HG02571 (cell line): ENCODE results near the gene BOD1L1.

ENCODE experiments used
- ATAC-seq: cut with Tn5 transposase; IDR thresholded peaks from one replicate; pipeline ENCODE4 v1.9.1; 2021; ENCODE audit warnings: mild to moderate bottlenecking, moderate library complexity; ENCODE audit not compliant: unreplicated experiment

BOD1L1 gene

GRCh38 chr4:13626492-13627177, 890 bp downstream of the BOD1L1 start:
- ATAC-seq, result no peak

- no peak for ATAC-seq
These were observed 9.2 kb downstream of the BOD1L1 start for GRCh38 chr4:13618212-13618806.

DNA sequence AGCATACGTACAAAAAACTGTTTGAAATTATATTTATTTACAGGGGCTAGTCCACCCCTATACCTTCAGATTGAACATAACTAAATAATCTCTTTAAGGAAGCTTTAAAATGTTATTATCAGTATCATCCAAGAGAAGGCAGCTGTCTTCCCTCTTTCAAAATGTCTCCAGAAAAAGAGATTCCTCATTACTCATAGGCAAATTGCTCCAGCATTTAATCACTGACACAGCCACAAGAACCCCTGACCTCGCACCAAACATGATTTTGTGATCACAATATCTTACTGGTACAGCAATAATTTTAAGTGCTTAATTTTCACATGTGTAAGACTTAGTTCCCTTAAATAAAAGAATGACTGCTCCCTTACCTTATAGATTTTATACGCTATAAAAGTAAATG, 9.7 kb downstream of the BOD1L1 start:
- ATAC-seq, result no peak

- ATAC-seq, result no peak
These were observed 10.9 kb downstream of the BOD1L1 start for GRCh38 chr4:13616597-13616996.

- ATAC-seq, result no peak
These were observed 12.4 kb downstream of the BOD1L1 start for GRCh38 chr4:13615161-13615560.

- no peak for ATAC-seq
These were observed 15.0 kb downstream of the BOD1L1 start for GRCh38 chr4:13612569-13612968.

DNA sequence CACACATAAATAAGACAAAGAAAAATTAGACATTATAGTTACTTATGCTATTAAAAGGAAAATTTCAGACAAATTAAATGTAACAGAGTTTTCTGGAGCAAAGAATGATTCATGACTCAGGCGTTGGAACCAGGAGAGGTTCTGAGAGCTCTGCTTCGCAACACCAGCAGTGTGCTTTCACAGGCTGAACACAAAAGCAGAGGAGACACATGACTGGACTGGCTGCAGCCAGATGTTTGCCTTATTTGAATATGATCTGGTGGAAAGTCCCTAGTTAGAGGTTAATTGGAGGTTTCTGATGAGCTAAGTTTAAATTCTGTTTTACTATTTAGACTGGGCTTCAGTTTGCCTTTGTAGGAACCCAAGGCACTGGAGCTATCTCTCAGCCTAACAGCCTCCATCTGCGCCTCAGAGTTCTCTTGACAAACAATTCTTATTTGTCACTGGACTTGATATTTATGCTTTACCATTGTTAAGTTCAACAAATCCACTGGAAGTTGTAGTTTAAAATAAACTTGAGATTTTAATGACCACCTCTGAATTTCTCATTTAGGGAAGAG, 16.2 kb downstream of the BOD1L1 start:
- peak; percentile 97 for ATAC-seq

DNA sequence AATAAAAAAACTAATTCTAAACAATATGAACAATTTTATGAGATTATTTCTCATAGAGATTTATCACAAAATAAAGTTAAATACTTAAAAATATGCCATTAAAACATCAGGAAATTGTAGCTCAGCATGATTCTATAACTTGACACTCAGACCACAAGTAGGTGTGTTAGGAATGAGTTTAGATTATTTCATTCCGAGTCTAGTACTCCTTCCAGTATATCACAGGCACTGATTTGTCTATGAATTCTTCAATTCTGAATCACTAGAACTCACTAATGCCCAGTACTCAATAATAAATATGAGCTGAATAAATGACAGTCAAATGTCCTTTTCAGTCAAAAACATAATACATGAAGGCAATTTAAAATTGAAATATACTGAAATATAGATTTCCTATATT, 22.2 kb downstream of the BOD1L1 start:
- ATAC-seq, result no peak

GRCh38 chr4:13601848-13602247, 25.7 kb downstream of the BOD1L1 start:
- ATAC-seq, result no peak

GRCh38 chr4:13601048-13601447, 26.5 kb downstream of the BOD1L1 start:
- peak; percentile 70 for ATAC-seq

DNA sequence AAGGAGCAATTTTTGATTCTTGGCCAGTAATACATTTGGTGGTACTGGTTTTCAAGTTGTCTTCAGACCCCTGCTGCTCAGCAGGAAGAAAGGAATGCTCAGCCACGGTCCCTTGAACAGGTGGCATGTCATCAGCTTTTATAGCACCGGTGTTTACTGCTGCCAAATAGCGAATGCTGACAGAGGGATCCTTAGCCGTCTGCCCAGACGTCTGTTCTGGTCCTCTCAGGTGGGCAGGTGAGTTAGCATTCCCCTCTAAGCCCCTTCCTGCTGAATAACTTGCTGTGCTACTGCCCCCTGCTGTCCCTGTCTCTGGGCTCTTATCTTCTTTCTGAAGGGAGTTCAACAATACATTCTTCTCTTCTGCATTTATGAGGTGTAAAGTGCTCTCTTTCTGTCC, 28.4 kb downstream of the BOD1L1 start:
- ATAC-seq, result no peak

DNA sequence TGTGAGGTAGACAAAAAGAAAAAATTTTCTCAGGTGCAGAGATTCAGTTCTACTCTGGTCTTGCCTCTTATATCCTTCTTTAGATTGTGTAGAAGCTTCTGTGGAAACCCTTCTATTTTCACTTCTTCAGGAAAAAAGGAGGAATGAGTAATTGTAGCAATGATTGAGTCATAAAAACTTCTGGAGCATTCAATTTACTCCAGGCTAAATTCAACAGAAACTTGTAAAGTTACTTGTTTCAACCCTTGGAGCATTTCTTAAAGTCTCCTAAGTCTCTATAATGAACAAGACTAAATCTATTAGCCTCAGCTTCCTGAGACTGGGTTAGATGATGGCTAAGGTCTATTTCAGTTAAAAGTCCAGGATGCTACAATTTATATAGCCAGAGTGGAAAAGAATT, 29.9 kb downstream of the BOD1L1 start:
- ATAC-seq, result no peak

DNA sequence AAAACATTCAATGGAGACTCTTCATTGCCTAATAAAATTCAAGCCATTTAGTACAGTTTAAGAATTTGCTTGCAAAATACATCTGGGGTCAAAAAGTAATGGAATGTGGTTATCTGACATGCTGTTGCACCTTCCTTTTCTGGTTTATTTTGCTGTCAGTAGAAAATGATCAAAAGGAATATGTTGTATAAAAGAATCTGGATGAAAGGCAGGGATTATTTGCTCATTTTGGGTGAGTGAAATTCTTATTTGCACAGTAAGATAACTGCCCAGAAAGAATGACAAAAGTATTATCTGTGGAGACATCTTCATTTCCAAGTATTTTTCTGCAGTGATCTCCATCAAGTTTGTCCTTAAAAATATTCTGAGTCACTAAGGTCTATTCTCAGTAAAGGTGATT, 30.4 kb downstream of the BOD1L1 start:
- ATAC-seq, result no peak

- no peak for ATAC-seq
These were observed 35.3 kb downstream of the BOD1L1 start for GRCh38 chr4:13592220-13592619.

GRCh38 chr4:13590766-13591165, 36.8 kb downstream of the BOD1L1 start:
- no peak for ATAC-seq

- no peak for ATAC-seq
These were observed 38.6 kb downstream of the BOD1L1 start for GRCh38 chr4:13588954-13589353.

GRCh38 chr4:13584481-13584880, 43.0 kb downstream of the BOD1L1 start:
- no peak for ATAC-seq

DNA sequence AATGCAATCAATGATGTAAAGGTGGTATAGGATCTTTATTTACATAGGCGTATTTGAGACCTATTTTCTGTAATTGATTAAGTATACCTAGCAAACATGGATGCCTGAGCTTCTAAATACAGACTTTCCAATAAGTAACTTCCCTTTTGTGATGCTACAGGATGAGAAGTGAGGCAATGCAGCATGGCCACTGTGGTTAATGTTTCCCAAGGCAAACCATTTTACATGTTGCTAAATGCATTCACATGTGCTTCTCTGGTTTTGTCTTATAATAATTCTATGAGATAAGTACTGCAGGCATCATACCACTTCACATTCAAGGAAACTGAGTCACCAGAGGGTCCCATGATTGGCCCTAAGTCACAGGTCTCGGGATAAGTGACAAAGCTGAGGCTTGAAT, 47.5 kb downstream of the BOD1L1 start:
- ATAC-seq, result no peak

GRCh38 chr4:13577660-13578059, 49.9 kb downstream of the BOD1L1 start:
- no peak for ATAC-seq

GRCh38 chr4:13570916-13571315, 56.6 kb downstream of the BOD1L1 start:
- no peak for ATAC-seq

DNA sequence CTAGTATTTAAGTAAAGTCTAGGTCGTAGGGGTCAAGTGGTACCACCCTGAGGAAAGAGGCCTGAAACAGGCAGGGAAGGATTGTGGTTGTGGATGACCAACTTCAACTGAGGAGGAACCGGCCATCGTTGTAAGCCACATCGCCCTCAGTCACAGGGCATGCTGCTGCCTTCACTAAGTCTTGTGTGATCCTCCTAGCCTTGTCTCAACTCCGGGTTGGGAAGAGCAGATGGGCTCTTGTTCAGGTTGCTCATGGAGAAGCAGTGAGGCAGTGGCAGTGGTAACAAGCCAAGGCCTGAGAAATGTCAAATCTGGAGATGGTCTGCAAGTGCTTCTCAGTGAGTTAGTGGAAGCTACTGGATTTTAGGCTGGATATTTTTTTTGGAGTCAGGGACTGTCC, 60.4 kb downstream of the BOD1L1 start:
- ATAC-seq, result no peak

DNA sequence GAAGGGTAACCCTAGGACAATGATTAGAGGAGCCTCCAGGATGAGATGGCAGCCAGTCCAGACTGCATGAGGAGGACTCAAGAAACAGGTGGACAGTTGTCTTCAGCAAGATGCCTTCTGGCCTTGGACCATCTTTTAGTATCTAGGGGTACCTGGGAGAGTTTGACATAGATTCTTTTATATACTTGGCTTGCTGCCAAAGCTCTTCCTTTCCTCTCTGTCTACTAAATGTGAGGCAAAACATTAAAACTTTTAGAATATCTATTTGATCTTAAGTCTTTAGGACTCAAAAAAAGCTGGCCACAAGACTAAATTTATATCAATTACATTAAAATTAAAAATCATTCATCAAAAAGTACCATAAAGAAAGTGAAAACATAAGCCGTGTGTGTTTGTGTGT, 64.6 kb downstream of the BOD1L1 start:
- ATAC-seq, result no peak

DNA sequence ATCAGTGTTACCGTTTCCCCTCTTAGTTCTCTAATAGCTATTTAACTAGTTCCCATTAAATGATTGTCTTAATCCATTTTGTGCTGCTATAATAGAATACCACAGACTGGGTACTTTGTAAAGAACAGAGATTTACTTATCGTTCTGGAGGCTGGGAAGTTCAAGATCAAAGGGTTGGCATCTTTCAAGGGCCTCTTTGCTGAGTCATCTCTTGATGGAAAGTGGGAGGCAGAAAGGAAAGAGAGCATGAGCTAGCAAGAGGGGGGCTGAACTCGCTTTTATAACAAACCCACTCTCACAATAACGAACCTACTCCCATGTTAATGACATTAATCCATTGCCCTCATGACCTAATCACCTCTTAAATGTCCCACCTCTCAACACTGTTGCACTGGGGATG, 65.9 kb downstream of the BOD1L1 start:
- ATAC-seq, result no peak
